Neural progenitor cell (in vitro differentiated cells): ENCODE results near the gene BTC.

Source experiments
- CTCF ChIP-seq: fragments of 200-600 bp; sonication (generic); IDR thresholded peaks from 2 replicates; pipeline ENCODE4 v1.5.1; 2017; ENCODE audit warnings: antibody characterized with exemption, mild to moderate bottlenecking
- EZH2 ChIP-seq: fragments of 200-600 bp; sonication (generic); IDR thresholded peaks from 2 replicates; pipeline ENCODE4 v1.6.1; 2017; ENCODE audit warnings: antibody characterized with exemption, mild to moderate bottlenecking, moderate library complexity
- EZH2phosphoT487 ChIP-seq: fragments of 200-600 bp; sonication (generic); IDR thresholded peaks from 2 replicates; pipeline ENCODE4 v1.6.1; 2017; ENCODE audit warnings: antibody characterized with exemption

- TF ChIP-seq CTCF (no peak), EZH2phosphoT487 (no peak), EZH2 (no peak)
These were observed 16.8 kb downstream of the BTC start for GRCh38 chr4:74777531-74777930.
